Osteoblast (primary cell): Measurements from ENCODE around the gene CAPN9. TPM values are rescaled to one million over a fixed set of nuclear protein-coding genes. Genes with fewer than 3 reads are reported as not detected.

ENCODE experiments used
- DNase-seq: peaks from one replicate; pipeline ENCODE4 v3.0.0; 2011; ENCODE audit warnings: low spot score, mixed read lengths; ENCODE audit not compliant: insufficient read length; ENCODE audit errors: missing footprints
- H2AFZ ChIP-seq: 2 replicates; pipeline ENCODE4 v1.6.0; 2011; ENCODE audit warnings: mild to moderate bottlenecking, low read length
- H3K27ac ChIP-seq: 2 replicates; pipeline ENCODE4 v1.5.1; 2011; ENCODE audit warnings: mild to moderate bottlenecking, low read depth, low read length, moderate library complexity
- H3K27me3 ChIP-seq: 2 replicates; pipeline ENCODE4 v1.6.0; 2012; ENCODE audit warnings: mild to moderate bottlenecking, control low read depth, inconsistent platforms, low read length, moderate library complexity; ENCODE audit not compliant: insufficient read depth
- H3K36me3 ChIP-seq: 2 replicates; pipeline ENCODE4 v1.5.1; 2011; ENCODE audit warnings: mild to moderate bottlenecking, low read length, control low read depth, moderate library complexity; ENCODE audit not compliant: insufficient read depth
- H3K4me1 ChIP-seq: 2 replicates; pipeline ENCODE4 v1.5.1; 2011; ENCODE audit warnings: mild to moderate bottlenecking, low read length, control low read depth, moderate library complexity; ENCODE audit not compliant: insufficient read depth
- H3K4me2 ChIP-seq: 2 replicates; pipeline ENCODE4 v1.6.0; 2011; ENCODE audit warnings: mild to moderate bottlenecking, low read length; ENCODE audit not compliant: insufficient read depth
- H3K4me3 ChIP-seq: fragments of 200-600 bp; sonication (generic); 3 replicates; pipeline ENCODE4 v1.5.1; 2012; ENCODE audit warnings: mild to moderate bottlenecking, low read length, inconsistent platforms; ENCODE audit not compliant: insufficient read depth
- H3K79me2 ChIP-seq: 2 replicates; pipeline ENCODE4 v1.6.0; 2012; ENCODE audit warnings: mild to moderate bottlenecking, low read length, control low read depth, inconsistent platforms; ENCODE audit not compliant: insufficient read depth
- H3K9me3 ChIP-seq: 2 replicates; pipeline ENCODE4 v1.5.1; 2011; ENCODE audit warnings: low read depth, low read length, control low read depth
- H4K20me1 ChIP-seq: 2 replicates; pipeline ENCODE4 v1.6.0; 2012; ENCODE audit warnings: mild to moderate bottlenecking, low read length, control low read depth; ENCODE audit not compliant: insufficient read depth
- CTCF ChIP-seq: IDR thresholded peaks from 2 replicates; pipeline ENCODE4 v1.5.1; 2011; ENCODE audit warnings: mild to moderate bottlenecking, low read depth, low read length, moderate library complexity; ENCODE audit errors: extremely low read depth
- total RNA-seq: library from RNA; depleted of rRNA; stranded (reverse); fragments of >200 nt; gene quantifications from 2 replicates; pipeline ENCODE4 v1.2.3, GENCODE V29; 2012

CAPN9 gene
- total RNA-seq, 1 donor: not detected

- Histone ChIP-seq H3K27ac (no peak overlapping the region), H4K20me1 (no peaks in the 10 kb centered on the region), H3K27me3 (no peaks in the 10 kb centered on the region), H3K4me3 (no peak overlapping the region), H3K36me3 (no peaks in the 10 kb centered on the region), H3K4me1 (no peaks in the 10 kb centered on the region), H3K9me3 (no peaks in the 10 kb centered on the region), H3K4me2 (no peak overlapping the region), H2AFZ (no peak overlapping the region), H3K79me2 (no peaks in the 10 kb centered on the region)
- TF ChIP-seq CTCF: no peak
- no peak for DNase-seq
Observed at GRCh38 chr1:230728710-230729392, 18.3 kb upstream of the CAPN9 start.

DNA sequence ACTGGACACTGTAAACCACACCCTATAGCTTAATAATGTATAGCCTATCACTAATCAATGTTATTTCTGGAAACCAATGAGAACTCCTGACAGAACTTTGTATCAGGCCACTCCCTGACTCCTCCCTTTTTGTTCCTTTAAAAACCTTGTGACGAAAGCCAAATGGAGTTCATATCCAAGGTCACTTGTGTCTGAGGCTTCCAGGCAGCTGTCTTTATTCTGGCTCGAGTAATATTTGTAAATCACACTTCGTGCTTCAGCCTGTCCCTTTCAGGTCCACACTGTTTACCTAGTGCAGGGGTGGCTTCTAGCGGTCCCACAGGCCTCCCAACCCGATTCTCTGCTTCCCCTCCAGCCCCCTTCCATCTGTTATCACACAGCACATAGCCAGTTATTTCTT is 16.2 kb upstream of the CAPN9 start:
- TF ChIP-seq CTCF: no peak
- no peak overlapping the region for H3K27ac ChIP-seq
- DNase-seq: no peak

DNA sequence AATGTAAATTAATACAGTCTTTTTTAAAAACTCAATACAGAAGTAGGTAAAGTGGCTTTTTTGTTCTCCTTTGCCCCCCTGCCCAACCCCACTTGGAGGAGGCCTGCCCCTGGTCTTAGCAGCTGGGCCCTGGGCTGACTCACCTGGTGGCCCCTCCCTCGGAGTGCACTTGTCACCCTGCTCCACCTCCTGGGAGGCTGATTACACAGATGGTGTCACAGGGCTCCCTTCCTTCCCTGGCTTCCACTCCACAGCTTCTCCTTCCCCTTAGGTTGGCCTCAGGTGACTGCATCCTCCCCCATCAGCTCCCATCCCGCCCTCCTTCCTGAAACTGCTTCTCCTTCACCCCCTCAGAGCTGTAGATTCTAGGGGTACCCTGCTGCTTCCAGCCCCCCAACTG is 11.7 kb upstream of the CAPN9 start:
- H3K9me3 ChIP-seq: no peaks in the 10 kb centered on the region
- no peaks in the 10 kb centered on the region for H3K79me2 ChIP-seq
- no peak overlapping the region for H2AFZ ChIP-seq
- H3K36me3 ChIP-seq: no peaks in the 10 kb centered on the region
- no peak overlapping the region for H3K27ac ChIP-seq
- H3K4me3 ChIP-seq: no peak overlapping the region
- TF ChIP-seq CTCF: no peak
- no peaks in the 10 kb centered on the region for H3K27me3 ChIP-seq
- no peaks in the 10 kb centered on the region for H4K20me1 ChIP-seq
- H3K4me2 ChIP-seq: no peak overlapping the region
- no peaks in the 10 kb centered on the region for H3K4me1 ChIP-seq
- DNase-seq: no peak

More for the DNA sequence above, 16.2 kb upstream of the CAPN9 start:
- Histone ChIP-seq H3K4me2 (no peak overlapping the region), H3K4me3 (no peak overlapping the region), H3K9me3 (no peaks in the 10 kb centered on the region), H3K79me2 (no peaks in the 10 kb centered on the region), H2AFZ (no peak overlapping the region), H4K20me1 (no peaks in the 10 kb centered on the region), H3K27me3 (no peaks in the 10 kb centered on the region), H3K4me1 (no peaks in the 10 kb centered on the region), H3K36me3 (no peaks in the 10 kb centered on the region)

GRCh38 chr1:230737622-230738262 is 9.4 kb upstream of the CAPN9 start:
- H3K79me2 ChIP-seq: no peaks in the 10 kb centered on the region
- H3K4me3 ChIP-seq: no peak overlapping the region
- H4K20me1 ChIP-seq: no peaks in the 10 kb centered on the region
- H3K36me3 ChIP-seq: no peaks in the 10 kb centered on the region
- H3K27me3 ChIP-seq: no peaks in the 10 kb centered on the region
- no peak overlapping the region for H3K4me2 ChIP-seq
- H2AFZ ChIP-seq: no peak overlapping the region
- peak; percentile 58 for DNase-seq
- no peaks in the 10 kb centered on the region for H3K4me1 ChIP-seq
- no peaks in the 10 kb centered on the region for H3K9me3 ChIP-seq
- no peak for TF ChIP-seq CTCF
- no peak overlapping the region for H3K27ac ChIP-seq
